Measurements from ENCODE around the gene OR5D14. TPM values are rescaled to one million over a fixed set of nuclear protein-coding genes. Genes with fewer than 3 reads are reported as not detected.

The OR5D14 gene
- not detected for total RNA-seq

DNA sequence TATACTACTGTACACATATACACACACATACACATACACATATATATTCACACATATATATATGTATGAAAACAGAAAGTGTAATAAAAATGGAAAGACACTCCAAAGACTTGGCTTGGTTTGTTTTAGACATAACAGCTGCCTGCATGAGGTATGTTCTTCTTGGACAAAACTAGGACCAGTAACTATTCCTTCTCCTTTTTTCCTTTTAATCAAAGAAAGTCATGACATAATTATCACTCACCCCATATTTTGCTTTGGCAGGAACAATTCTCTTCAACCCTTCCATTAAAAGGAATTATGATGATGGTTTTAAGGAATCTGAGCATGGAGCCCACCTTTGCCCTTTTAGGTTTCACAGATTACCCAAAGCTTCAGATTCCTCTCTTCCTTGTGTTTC, at the start of gene OR5D14:
OR5D14 (plus strand) TSS at position 301 of the 400 bp plus-strand sequence; CDS start at position 301, 0 bp downstream.
- peaks cover 24% of the 10 kb centered on the region for H3K9me3 Mint-ChIP-seq

DNA sequence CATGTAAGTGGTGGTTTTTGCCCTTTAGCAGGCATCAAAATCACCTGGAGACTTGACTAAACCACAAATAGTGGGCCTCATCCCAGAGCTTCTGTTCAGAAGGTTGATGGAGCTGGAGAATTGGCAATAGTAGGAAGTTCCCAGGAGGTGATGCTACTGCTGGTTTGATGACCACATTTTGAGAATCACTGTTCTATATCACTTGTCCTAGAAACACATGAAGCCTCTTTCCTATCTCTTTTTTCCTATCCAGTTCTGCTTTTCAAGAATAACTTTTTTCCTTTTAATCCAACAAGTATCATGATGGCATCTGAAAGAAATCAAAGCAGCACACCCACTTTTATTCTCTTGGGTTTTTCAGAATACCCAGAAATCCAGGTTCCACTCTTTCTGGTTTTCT, 22.2 kb upstream of the OR5D14 start, which contains the start of gene OR5D13:
OR5D13 (plus strand) TSS at position 301 of the 400 bp plus-strand sequence; CDS start at position 301, 0 bp downstream.
- DNase-seq (no peak), ATAC-seq (no peak)
- CTCF ChIA-PET, result no interaction called here
- Mint-ChIP-seq H3K4me1 (ENCODE audit: low read depth) (no peaks in the 10 kb centered on the region), H3K9me3 (peaks cover 12% of the 10 kb centered on the region), H3K36me3 (ENCODE audit: low read depth) (no peaks in the 10 kb centered on the region), H3K4me3 (no peak within 1 kb of the TSS), H3K27me3 (no peaks in the 10 kb centered on the region), H3K27ac (no peak within 1 kb of the TSS)
- TF ChIP-seq, protein P1, sequence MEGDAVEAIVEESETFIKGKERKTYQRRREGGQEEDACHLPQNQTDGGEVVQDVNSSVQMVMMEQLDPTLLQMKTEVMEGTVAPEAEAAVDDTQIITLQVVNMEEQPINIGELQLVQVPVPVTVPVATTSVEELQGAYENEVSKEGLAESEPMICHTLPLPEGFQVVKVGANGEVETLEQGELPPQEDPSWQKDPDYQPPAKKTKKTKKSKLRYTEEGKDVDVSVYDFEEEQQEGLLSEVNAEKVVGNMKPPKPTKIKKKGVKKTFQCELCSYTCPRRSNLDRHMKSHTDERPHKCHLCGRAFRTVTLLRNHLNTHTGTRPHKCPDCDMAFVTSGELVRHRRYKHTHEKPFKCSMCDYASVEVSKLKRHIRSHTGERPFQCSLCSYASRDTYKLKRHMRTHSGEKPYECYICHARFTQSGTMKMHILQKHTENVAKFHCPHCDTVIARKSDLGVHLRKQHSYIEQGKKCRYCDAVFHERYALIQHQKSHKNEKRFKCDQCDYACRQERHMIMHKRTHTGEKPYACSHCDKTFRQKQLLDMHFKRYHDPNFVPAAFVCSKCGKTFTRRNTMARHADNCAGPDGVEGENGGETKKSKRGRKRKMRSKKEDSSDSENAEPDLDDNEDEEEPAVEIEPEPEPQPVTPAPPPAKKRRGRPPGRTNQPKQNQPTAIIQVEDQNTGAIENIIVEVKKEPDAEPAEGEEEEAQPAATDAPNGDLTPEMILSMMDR (IDR thresholded peaks at IDR 0.05), result no peak
- POLR2A ChIA-PET, result no interaction called here
- intact Hi-C loops (cut with micrococcal nuclease), result no loop called here

More for the DNA sequence above, at the start of gene OR5D14:
- Mint-ChIP-seq H3K36me3 (ENCODE audit: low read depth) (no peaks in the 10 kb centered on the region), H3K27me3 (no peaks in the 10 kb centered on the region), H3K27ac (no peak within 1 kb of the TSS), H3K4me1 (ENCODE audit: low read depth) (no peaks in the 10 kb centered on the region), H3K4me3 (no peak within 1 kb of the TSS)
- ChIA-PET CTCF (no interaction called here), POLR2A (no interaction called here)
- ATAC-seq, result no peak
- DNase-seq, result no peak
- intact Hi-C loops (cut with micrococcal nuclease), result no loop called here
- TF ChIP-seq, protein P1 (IDR thresholded peaks at IDR 0.05), result no peak

DNA sequence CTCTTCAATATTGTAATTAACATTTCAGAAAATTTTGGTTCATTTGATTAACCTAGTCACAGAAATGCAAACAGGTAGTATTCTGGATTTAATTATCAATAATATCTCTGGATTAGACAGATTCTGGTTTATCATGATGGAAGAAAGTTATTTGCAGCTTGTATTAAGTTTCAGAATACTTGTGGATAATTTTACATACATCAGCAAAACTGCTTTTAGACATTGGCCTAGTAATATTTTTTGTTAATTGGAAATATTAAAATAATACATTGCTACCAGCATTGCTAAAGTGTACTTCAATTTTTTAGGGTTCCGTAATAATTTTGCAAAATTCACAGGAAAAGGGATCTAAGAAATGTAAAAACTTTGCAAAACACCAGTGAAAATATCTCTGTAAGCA, 3.8 kb upstream of the OR5D14 start:
- no peak overlapping the region for H3K4me3 Mint-ChIP-seq
- no peaks in the 10 kb centered on the region for H3K27me3 Mint-ChIP-seq
- peaks cover 18% of the 10 kb centered on the region for H3K9me3 Mint-ChIP-seq
- DNase-seq (no peak), ATAC-seq (no peak)
- no peak overlapping the region for H3K27ac Mint-ChIP-seq
- H3K36me3 Mint-ChIP-seq (ENCODE audit: low read depth), result no peaks in the 10 kb centered on the region
- CTCF ChIA-PET, result no interaction called here
- POLR2A ChIA-PET, result no interaction called here
- no peaks in the 10 kb centered on the region for H3K4me1 Mint-ChIP-seq (ENCODE audit: low read depth)
- intact Hi-C loops (cut with micrococcal nuclease), result no loop called here
- TF ChIP-seq, protein P1 (IDR thresholded peaks at IDR 0.05), result no peak

DNA sequence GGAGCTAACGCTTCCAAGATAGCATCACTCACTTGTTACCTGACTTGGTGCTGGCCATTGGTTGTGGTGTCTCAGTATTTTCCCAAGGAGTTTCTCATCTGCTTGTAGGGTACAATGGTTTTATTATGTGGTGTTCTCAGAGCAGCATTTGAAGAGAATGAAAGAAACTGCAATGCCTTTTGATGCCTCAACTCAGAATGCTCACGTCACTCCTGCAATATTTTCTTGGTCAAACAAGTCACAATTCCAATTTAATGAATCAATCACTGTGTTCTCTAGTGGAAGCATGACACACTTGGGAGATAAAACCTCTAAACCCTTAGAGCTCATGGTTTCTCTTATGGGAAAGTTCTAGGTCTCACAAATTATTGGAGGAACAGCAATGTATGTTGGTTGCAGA, 2.0 kb upstream of the OR5D14 start:
- Mint-ChIP-seq H3K4me1 (ENCODE audit: low read depth) (no peaks in the 10 kb centered on the region), H3K4me3 (no peak overlapping the region)
- TF ChIP-seq, protein P1 (IDR thresholded peaks at IDR 0.05), result no peak

DNA sequence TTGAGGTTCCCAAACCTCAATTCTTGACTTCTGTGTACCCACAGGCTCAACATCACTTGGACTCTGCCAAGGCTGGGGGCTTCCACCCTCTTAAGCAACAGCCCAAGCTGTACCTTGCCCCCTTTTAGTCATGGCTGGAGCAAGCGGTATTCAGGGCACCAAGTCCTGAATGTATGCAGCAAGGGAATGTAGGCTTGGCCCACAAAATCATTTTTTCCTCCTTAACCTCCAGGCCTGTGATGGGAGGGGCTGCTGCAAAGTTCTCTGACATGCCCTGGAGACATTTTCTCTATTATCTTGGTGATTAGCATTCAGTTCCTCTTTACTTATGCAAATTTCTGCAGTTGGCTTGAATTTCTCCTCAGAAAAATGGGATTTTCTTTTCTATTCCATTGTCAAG, 10.9 kb downstream of the OR5D14 start:
- TF ChIP-seq, protein P1 (IDR thresholded peaks at IDR 0.05), result no peak
- Mint-ChIP-seq H3K27ac (no peak overlapping the region), H3K4me1 (ENCODE audit: low read depth) (no peaks in the 10 kb centered on the region), H3K36me3 (ENCODE audit: low read depth) (no peaks in the 10 kb centered on the region), H3K27me3 (no peaks in the 10 kb centered on the region), H3K9me3 (peaks cover 22% of the 10 kb centered on the region), H3K4me3 (no peak overlapping the region)
- CTCF ChIA-PET, result no interaction called here
- intact Hi-C loops (cut with micrococcal nuclease), result no loop called here
- DNase-seq (no peak), ATAC-seq (no peak)
- POLR2A ChIA-PET, result no interaction called here

More for the DNA sequence above, 2.0 kb upstream of the OR5D14 start:
- DNase-seq (no peak), ATAC-seq (no peak)
- H3K36me3 Mint-ChIP-seq (ENCODE audit: low read depth), result no peaks in the 10 kb centered on the region
- POLR2A ChIA-PET, result no interaction called here
- H3K27me3 Mint-ChIP-seq, result no peaks in the 10 kb centered on the region
- CTCF ChIA-PET, result no interaction called here
- peaks cover 13% of the 10 kb centered on the region for H3K9me3 Mint-ChIP-seq
- H3K27ac Mint-ChIP-seq, result no peak overlapping the region
- intact Hi-C loops (cut with micrococcal nuclease), result no loop called here

Measured in activated CD8-positive, alpha-beta T cell treated with anti-CD3 and anti-CD28 coated beads for 36 hours (primary cell).